Tibial nerve (tissue), 3 donors: Measurements from ENCODE around the gene RIPK4.

Experiments
- POLR2A ChIP-seq, 2 donors: fragments of 450-650 bp; IDR thresholded peaks; one replicate each; pipeline ENCODE4 v1.6.1; 2017; ENCODE audit warnings: antibody characterized with exemption in 2 of 2, mild to moderate bottlenecking in 2 of 2, moderate library complexity in 2 of 2
- TF ChIP-seq, protein P1 (sequence below), 5 experiments: fragments of 200-600 bp in 3 of 5; fragments of 450-650 bp in 2 of 5; sonication (generic) in 3 of 5; IDR thresholded peaks; one replicate each; pipeline ENCODE4 v1.5.1; 2016 to 2019; ENCODE audit warnings: antibody characterized with exemption in 5 of 5, mild to moderate bottlenecking in 3 of 5, moderate library complexity in 2 of 5

DNA sequence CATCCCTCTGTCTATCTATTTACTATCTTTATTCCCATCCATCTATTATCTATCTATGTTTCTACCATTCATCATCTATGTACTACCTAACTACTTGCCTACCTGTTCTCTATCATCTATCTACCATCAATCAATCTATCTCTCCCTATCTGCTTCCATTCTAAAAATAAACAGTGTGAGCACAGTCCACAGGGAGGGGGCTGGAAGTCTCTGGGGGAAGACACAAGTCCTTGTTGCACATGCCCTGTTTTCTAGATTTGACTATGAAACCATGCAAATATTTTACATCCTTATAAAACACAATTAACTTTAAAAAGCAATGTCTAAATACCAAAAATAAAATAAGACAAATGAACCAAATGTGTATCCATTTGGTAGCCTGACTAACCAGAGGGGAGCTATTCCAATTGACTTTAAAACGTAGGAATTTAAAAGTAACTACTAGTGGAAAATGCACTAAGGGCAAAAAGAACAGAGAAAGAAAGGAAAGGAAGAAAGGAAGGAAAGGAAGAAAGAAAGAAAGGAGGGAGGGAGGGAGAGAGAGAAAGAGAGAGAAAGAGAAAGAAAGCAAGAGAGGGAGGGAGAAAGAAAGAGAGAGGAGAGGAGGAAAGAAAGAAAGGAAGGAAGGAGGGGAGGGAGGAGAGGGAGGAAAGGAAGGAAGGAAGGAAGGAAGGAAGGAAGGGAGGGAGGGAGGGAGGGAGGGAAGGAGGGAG, 13.6 kb upstream of the RIPK4 start:
- TF ChIP-seq, protein P1, sequence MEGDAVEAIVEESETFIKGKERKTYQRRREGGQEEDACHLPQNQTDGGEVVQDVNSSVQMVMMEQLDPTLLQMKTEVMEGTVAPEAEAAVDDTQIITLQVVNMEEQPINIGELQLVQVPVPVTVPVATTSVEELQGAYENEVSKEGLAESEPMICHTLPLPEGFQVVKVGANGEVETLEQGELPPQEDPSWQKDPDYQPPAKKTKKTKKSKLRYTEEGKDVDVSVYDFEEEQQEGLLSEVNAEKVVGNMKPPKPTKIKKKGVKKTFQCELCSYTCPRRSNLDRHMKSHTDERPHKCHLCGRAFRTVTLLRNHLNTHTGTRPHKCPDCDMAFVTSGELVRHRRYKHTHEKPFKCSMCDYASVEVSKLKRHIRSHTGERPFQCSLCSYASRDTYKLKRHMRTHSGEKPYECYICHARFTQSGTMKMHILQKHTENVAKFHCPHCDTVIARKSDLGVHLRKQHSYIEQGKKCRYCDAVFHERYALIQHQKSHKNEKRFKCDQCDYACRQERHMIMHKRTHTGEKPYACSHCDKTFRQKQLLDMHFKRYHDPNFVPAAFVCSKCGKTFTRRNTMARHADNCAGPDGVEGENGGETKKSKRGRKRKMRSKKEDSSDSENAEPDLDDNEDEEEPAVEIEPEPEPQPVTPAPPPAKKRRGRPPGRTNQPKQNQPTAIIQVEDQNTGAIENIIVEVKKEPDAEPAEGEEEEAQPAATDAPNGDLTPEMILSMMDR (IDR thresholded peaks at IDR 0.05): no peak
- no peak for TF ChIP-seq POLR2A (IDR thresholded peaks at IDR 0.05)
